Measurements from ENCODE around the gene SLAMF1. TPM values are rescaled to one million over a fixed set of nuclear protein-coding genes. Genes with fewer than 3 reads are reported as not detected.
"Not testable (repeated sequence)": the region's sequence is repeated elsewhere in the genome, so short reads cannot be mapped to it uniquely, and the experiment has no call there.

SLAMF1 gene
- total RNA-seq, 1 experiment from 2014 or later, result not detected

DNA sequence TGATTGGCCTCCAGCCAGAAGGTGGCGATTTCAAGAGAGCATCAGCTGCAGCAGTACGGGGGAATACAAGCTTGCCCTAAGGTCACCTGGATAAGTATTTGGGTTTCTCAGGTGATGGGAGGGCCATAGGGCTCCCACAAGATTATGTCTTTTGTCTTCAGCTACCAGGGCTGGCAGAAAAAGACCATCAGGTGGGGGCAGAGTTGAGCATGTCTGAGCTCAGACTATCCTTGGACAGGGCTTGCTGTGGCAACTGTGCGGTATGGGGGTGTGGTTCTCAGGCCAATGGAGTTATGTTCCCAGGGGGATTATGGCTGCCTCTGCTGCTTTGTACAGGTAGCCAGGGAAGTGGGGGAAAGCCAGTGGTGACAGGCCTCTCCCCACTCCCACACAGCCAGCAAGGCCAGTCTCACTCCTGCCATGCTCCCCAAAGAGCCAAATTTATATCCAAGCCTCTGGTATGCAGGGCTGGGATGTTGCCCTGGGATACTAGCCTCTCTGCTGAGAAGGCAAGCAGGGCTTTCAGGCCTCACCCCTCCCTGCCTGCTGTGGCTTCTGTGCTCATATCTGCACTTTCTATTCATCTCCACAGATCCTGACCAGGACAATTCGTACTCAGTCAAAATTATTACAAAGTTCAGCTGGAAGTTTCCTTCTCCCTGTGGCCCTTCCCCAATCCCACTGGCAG, 40.9 kb downstream of the SLAMF1 start:
- no peak for DNase-seq (ENCODE audit: low read depth)

DNA sequence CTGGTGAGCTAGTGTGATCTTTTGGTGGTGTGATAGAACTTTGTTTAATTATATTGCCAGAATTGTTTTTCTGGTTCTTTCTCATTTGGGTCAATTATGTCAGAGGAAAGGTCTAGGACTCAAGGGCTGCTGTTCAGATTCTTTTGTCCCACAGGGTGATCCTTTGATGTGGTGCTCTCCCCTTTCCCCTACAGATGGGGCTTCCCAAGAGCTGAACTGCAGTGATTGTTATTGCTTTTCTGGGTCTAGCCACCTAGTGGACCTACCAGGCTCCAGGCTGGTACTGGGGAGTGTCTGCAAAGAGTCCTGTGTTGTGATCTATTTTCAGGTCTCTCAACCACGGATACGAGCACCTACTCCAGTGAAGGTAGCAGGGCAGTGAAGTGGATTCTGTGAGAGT, 41.6 kb downstream of the SLAMF1 start:
- DNase-seq (ENCODE audit: low read depth), result no peak

- DNase-seq (ENCODE audit: low read depth), result no peak
These were observed 49.1 kb downstream of the SLAMF1 start for GRCh38 chr1:160597705-160598104.

GRCh38 chr1:160597051-160597450, 49.8 kb downstream of the SLAMF1 start:
- DNase-seq (ENCODE audit: low read depth), result no peak

DNA sequence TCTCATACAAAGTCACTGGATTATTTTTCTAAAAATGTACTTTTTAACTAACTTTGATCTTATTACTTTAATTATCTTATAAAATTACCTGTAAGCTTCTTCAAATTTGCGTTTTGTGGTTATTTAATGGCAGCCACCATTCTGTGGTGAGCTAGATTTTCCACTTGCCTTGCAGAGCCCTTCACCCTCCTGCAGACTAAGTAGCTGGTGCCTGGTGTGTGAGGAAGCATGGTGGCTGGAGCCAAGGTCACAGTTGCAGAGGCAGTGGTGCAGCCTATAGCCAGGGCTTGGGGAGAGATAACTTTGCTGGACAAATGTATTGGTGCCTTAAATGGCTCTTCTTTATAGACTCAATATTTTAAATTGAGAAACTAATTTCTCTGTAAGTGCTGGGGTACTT, 56.4 kb downstream of the SLAMF1 start:
- DNase-seq (ENCODE audit: low read depth), result no peak

DNA sequence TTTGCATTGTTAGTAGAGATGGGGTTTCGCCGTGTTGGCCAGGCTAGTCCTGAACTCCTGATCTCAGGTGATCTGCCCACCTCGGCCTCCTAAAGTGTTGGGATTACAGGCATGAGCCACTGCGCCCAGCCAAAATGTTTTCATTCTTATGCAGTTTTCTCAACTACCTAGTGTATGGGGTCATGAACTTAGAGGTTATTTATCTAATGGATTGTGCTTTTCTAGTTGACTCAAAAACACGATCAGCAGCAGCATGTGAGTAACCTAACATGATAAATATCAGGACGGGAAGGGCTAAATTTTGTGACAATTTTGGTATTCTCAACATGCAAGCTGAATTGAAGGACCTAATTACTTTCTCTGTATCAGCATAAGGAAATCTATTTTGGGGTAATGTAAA, 58.4 kb downstream of the SLAMF1 start:
- no peak for DNase-seq (ENCODE audit: low read depth)

- no peak for DNase-seq (ENCODE audit: low read depth)
These were observed 62.1 kb downstream of the SLAMF1 start for GRCh38 chr1:160584784-160585183.

DNA sequence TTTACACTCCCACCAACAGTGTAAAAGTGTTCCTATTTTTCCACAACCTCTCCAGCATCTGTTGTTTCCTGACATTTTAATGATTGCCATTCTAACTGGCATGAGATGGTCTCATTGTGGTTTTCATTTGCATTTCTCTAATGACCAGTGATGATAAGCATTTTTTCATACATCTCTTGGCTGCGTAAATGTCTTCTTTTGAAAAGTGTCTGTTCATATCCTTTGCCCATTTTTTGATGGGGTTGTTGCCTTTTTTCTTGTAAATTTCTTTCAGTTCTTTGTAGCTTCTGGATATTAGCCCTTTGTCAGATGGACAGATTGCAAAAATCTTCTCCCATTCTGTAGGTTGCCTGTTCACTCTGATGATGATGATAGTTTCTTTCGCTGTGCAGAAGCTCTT, 63.9 kb downstream of the SLAMF1 start:
- DNase-seq (ENCODE audit: low read depth), result not testable (repeated sequence)

GRCh38 chr1:160581961-160582360, 64.9 kb downstream of the SLAMF1 start:
- no peak for DNase-seq (ENCODE audit: low read depth)

- DNase-seq (ENCODE audit: low read depth), result no peak
These were observed 66.5 kb downstream of the SLAMF1 start for GRCh38 chr1:160580221-160580812.

DNA sequence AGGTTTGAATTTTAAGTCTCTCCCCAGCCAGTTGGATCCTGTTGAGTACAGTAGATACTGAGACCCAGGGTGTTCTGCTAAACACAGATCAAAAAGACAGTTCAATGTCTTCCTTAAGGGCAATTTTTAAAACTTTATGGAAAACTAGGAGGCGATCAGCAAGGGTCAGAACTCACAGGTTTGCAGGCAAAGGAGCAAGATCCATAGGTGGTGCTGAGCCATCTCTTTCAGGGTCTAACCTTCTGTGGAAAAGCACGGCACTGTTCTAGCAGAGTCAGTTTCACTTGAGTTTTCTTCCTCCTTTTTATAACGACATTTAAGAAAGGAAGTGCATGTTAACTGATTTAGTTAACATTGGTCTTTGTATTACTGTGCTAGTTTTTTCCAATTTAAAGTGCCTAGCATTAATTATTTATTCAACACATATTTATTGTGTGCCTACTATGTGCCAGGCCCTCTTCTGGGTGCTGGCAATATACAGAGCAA, 67.6 kb downstream of the SLAMF1 start, which contains the start of gene CD84:
Gene CD84, minus strand, starts transcription at position 281 of the 486 bp plus-strand sequence. Its CDS starts 59 bp downstream, at position 222.
- no peak for DNase-seq (ENCODE audit: low read depth)

DNA sequence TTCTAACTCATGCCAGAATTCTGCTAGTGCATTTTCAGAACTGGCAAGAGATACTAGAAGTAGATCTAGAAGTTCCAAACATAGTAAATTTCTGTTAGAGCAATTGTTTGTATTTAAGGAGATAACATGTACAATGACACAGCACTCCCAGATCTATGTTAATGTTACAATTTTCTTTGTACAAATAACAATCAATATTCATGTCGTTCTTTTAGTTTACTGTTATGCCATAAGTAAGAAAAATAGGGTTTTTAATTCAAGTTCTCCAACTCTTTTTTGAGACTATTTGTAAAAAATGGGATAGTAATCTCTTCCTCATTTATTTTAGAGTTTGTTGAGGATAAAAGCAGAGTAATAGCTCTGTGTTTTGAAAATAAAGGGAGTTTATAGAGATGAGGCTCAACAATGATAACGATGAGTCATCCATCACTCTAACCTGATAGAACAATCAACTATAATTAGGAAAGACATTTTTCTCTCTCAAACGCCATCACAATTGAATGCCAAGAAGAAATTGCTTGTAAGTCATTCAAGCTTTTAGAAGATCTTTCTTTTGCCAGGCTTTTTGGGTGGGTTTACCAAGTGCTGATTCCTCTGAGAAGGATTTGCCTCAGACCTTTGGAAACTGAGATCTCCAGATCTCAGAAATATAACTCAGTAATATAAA, 68.2 kb downstream of the SLAMF1 start:
- no peak for DNase-seq (ENCODE audit: low read depth)

DNA sequence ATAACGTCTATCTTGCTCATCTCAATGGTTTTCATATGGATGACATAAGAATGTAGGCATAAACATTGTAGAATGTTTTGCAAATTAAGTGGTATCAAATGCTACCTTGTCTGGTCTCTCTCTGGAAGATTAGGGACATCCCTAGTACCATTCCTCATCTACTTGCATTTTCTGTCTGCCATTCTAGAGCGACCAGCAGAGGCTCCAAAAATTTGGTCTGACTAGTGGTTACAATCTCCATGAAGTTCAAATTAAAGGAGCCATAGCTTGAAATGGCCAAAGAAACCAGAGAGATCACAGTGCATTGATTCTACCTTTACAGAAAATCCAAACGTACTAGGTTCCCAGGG, 68.7 kb downstream of the SLAMF1 start:
- DNase-seq (ENCODE audit: low read depth), result no peak

- DNase-seq (ENCODE audit: low read depth), result no peak
These were observed 69.2 kb downstream of the SLAMF1 start for GRCh38 chr1:160577671-160578070.

GRCh38 chr1:160576884-160577283, 70.0 kb downstream of the SLAMF1 start:
- no peak for DNase-seq (ENCODE audit: low read depth)

DNA sequence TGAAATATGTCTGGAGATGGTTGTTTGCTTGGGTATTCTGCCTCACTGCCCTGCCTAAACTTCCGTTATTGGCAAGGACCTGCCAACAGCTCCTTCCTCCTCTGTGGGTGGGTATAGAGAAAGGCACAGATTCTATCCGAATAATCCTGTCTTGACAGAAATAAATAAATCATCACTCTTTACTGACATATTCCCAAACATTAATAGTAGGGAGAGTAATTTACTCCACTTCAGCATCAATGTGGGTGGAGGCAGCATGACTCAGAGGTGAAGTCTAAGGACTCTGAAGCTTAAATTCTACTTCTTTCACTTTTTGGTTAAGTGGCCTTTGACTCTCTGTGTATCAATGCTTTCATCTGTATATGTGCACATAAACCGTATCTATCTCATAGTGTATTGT, 70.5 kb downstream of the SLAMF1 start:
- no peak for DNase-seq (ENCODE audit: low read depth)

DNA sequence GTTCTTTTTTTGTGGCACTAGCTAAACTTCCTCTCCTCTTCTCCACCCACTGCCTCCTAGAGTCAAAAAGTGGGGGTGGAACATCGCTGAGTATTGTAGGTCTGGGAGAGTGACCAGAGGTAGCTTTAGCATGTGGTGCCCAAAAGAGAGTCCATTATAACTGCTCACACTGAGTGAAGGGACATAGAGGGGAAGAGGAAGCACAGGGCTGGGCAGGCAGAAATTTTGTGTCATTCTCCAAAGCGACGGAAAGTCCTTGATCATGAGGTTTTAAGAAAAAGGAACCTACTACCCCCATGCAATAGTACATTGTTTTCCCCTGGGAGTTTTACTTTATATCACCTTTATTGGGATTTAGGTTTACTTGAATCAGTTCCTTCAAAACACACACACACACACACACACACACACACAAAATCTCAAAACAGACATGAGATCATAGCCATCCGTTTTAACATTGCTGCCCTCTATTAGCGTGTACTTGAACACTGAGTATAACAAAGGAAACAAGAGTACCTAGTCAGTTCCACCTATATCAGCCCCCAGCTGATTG, 71.7 kb downstream of the SLAMF1 start:
- DNase-seq (ENCODE audit: low read depth), result no peak

- DNase-seq (ENCODE audit: low read depth), result no peak
These were observed 76.0 kb downstream of the SLAMF1 start for GRCh38 chr1:160570840-160571239.

DNA sequence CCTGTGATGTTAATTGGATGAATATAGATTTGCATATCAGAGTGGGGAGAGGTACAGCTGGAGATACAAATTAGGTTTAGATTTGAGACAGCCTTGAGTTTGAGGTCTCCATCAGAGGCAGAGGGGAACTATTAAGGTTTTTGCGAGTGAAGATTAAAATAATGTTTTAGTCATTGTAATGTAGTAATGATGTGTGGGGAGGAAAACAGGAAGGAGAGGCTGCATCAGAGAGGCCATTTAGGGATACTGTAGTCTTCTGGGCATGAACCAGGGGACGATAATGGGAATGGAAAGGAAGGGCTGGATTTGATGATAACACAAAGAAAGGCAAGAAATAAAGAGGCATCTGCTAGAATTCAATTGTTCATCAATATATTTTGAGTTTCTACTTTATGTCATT, 77.0 kb downstream of the SLAMF1 start:
- no peak for DNase-seq (ENCODE audit: low read depth)

- no peak for DNase-seq (ENCODE audit: low read depth)
These were observed 78.8 kb downstream of the SLAMF1 start for GRCh38 chr1:160567858-160568682.

DNA sequence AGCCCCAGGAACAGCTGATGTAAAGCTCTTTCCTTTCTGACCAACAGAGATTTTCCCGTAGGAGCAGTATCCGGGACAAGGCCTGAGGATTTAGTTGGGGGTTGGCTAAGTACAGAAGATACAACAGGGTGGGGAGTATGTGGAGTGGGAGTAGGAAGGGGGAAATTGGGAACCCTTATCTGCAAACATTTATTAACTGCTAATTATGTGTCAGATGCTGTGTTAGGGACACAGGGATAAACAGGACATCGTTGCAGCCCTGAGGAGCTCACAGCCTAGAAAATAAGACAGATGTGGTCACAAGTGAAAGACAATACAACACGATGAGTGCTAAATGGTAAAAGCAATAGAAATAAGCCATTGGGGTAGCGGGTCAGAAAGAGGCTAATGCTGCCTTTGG, 79.5 kb downstream of the SLAMF1 start:
- no peak for DNase-seq (ENCODE audit: low read depth)

- no peak for DNase-seq (ENCODE audit: low read depth)
These were observed 81.3 kb downstream of the SLAMF1 start for GRCh38 chr1:160565564-160565963.

All from M059J (cell line).